NCI-H524 treated with DMSO at 0.1 percent for 48 hours (cell line): ENCODE measurements around the gene MAPRE2.

Experiments
- DNase-seq: peaks from one replicate; lab custom pipeline; 2025; lab: John Stamatoyannopoulos, UW

MAPRE2 gene

DNA sequence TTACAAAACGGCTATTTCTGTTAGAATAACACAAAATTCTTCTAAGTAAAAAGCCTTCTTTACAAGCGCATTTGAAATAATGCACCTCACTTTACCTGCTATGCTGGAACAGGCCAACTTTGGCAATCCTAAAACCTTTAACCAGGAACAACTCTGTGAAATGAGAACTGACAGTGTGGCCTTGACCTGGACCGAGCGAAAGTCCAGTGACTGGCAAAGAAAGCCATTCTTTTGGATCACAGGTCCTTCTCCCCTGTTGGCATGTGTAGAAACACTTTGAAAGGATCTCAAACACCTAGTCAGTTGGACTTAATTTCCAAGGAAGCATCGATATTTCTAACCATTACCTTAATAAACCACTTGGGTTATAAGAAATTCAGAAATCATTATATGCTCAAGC is 21.2 kb downstream of the MAPRE2 start:
- DNase-seq = no peak

DNA sequence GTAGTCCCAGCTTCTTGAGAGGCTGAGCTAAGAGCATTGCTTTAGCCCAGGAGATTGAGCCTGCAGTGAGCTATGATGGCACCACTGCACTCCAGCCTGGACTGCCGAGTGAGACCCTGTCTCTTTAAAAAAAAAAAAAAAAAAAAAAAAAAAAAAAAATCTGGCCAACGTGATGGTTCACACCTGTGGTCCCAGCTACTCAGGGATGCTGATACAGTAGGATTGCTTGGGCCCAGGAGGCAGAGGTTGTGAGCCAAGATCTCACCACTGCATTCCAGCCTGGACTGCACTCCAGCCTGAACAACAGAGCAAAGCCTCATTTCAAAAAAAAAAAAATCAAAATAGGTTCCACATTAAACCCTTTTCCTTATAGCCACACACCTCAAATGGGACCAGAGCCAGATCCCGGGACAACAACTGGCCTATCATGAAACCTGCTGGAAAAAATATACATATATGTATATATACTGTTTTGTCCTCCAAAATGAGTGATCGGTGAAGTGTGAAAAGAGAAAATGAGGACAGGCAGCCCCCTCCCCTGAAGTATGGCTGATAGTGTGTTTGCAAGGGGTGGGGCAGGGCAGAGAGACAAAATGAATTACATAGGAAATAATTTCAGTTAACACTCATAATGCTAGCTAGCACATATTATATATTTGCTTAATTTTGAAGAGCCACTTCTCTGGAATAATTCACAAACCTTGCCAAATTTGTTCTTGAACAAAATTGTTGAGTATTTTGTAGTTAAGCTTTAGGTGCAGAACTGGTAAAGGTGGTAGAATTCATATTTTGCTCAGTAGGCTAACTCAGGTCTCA is 22.9 kb downstream of the MAPRE2 start:
- no peak for DNase-seq

DNA sequence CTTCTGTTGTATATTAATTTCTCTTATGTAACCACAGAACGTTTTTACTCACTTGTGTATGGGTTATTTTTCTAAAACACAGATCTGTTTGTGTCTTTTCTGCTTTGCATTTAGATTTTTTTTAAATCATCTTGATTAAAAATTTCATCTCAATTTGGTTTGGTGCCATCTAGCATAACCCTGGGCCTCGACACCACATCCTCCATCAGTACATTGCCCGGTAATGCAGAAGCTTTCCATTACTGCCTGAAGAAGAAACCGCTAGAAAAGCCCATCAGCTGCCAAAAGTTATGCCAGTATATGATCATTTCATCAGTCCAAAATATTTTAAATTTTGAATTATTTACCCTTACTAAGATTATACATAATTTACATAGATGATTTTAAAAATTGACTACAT is 26.2 kb downstream of the MAPRE2 start:
- DNase-seq = no peak

- DNase-seq = no peak
Measured at GRCh38 chr18:35071819-35072247, 30.6 kb downstream of the MAPRE2 start.

DNA sequence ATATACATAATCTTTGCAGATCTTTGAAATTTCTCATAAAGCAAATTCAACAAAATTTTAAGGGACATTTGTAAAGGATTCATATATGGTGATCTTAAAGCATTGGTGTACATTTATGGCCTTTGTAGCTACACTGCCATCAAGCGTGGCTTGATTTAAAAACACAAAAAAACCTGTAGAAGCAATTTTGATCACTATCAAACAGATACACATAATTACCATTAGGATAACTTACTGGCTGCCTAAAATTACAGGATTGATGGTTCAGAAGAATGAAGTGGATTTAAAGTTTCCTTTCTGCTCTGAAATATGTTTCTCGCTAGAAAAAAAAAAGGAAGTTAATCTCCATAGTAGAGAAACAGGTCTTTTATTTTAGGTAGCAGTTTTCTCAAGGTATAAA is 31.4 kb downstream of the MAPRE2 start:
- no peak for DNase-seq

DNA sequence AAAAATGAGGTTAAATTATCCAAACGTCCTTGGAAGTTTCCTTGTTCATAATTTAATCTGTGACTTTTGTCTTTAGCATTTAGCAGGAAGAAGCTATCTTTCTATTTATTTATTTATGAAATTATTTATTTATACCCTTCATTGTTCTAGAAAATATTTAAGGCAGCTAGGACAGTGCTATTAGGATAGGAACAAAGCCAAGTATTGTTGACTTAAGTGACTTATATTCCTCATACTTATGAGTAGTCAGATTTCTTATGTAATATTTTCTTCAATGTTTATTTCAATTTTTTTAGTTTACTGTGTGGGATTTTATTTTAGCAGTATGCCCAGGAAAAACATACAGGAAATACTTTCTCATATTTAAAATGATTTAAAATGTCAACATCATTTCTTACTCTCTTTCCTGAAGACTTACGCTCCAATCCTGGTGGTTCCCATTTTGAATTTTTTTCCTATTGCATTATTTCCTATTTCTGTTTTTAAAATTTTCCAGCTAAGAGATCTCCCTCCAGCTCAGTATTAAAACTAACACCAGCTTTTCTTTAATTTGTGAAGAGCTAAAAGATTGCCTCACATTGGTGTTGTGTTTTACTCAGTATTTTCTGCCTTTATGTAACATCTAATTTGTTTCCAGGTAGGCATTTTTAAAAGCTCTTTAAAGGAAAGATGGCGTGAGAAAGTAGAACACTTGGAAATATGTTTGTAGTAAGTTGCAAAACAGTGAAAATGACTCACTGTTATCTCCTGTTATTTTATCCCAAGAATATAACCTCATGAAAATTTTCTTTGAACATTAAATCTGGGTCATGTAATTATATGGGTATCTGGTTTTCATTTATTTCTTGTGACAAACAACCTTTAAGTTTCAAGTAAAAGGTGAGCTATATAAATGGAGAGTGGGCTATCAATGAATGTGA is 32.2 kb downstream of the MAPRE2 start:
- DNase-seq = no peak

DNA sequence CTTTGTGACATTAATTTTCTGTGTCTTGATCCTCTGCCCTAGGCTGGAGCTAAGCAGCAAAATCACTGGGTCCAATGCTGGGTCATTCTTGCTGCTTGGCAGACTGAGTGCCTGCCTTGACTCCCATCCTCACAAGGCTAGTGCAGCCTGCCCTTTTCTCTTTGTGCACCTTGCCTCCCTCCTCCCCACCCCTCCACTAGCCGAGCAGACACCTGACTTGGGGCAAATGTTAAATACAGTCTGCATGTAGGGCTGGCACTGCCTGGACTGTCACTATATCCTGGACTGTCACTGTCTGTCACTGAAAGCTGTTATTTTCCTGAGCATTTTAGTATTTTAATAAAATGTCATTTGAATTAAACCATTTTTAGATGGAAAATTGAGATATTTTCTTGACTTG is 33.4 kb downstream of the MAPRE2 start:
- no peak for DNase-seq

DNA sequence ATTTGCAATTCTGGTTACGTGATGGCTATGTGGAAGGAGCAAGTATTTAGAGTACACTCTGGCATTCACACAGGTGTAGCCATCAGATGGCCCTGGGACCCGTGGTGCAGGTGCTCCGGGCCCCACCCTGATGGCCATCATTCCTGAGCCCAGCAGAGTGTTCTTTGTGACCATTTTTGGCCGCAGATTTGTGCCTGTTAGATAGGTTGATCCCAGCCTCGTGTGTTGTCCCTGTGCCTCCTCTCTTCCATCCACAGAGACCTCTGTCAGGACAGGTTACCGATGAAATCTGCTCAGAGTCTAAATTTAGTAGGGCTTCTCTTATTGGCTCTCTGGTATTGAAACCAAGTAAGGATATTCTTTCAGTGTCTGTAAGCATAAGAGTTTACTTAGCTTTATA is 33.9 kb downstream of the MAPRE2 start:
- DNase-seq = no peak

DNA sequence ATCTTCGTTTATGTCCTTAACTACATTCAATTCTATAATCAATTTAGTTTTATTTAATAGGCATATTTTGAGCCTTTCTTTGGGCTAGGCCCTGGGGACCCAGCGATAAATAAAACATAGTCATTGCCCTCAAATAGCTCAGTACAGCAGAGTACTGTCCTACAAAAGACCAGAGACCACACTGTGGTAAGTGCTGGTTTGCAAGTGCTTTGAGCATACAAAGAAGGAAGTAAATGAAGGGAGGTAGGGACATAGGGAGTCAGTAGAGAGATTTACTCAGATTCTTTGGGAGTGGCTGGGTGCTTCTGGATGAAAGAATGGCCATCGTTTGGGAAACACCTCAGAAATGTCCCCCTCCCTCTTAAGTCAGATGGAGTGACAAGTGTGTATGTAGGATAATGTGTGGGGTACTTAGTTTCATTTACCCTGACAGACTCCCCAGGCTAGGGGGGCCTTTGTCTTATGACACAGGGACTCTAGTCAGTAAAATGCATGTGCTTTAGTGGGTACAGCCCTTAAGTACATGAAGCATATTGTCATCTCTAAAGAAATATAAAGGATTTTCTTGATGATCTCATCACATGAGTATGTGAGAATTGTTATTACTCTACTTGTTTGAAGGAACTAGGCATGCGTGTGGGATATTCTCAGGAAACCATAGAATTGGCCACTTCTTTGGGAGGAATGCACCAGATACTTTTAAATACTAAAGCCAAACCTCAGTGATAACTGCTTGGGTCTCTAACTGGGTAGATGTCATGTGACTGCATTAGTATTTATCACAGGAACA is 35.1 kb downstream of the MAPRE2 start:
- DNase-seq = no peak

DNA sequence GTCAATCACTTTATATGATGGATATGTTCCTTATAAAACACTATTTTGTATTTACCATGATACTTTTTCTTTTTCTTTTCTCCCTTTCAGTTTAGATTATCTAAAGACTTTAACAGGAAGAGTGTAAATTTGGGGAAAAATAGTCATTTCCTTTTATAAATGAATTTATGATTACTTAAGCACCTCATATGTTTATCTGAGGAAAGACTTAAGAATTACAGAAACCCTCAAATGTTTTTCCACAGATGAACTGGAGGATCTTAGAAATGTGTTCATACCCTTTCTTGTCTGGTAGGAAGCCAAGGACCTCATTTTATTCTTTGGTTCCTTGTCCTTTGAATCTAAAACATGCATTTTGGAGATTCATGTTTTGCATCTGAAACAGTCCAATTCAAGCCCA is 36.7 kb downstream of the MAPRE2 start:
- no peak for DNase-seq

GRCh38 chr18:35080058-35080457 is 38.8 kb downstream of the MAPRE2 start:
- DNase-seq = no peak

DNA sequence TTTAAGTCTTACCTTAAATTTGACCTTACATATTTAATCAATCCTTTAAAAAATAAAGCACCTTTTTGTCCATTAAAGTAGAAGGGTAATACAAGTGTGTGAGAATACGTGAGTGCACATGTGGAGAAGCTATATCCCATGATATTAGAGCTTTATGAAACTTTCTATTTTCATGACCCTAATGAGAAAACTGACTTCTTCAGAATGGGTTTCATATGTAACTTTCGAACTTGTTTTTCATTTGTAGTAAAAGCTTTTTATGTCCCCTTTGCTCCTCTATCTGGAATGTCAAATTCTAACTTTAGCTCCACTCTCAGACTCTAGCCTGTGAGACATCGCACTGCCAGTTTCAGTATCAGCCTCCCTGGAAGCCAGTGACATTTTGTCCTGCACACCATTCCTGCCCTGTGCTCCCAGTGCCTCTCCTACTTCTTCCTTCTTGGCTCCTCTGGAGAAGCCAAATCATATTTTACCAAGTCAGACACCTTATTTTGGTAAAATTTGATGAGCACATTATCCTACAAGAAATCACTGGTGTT is 42.0 kb downstream of the MAPRE2 start:
- DNase-seq = no peak

GRCh38 chr18:35084494-35085449 is 43.6 kb downstream of the MAPRE2 start:
- DNase-seq = no peak

DNA sequence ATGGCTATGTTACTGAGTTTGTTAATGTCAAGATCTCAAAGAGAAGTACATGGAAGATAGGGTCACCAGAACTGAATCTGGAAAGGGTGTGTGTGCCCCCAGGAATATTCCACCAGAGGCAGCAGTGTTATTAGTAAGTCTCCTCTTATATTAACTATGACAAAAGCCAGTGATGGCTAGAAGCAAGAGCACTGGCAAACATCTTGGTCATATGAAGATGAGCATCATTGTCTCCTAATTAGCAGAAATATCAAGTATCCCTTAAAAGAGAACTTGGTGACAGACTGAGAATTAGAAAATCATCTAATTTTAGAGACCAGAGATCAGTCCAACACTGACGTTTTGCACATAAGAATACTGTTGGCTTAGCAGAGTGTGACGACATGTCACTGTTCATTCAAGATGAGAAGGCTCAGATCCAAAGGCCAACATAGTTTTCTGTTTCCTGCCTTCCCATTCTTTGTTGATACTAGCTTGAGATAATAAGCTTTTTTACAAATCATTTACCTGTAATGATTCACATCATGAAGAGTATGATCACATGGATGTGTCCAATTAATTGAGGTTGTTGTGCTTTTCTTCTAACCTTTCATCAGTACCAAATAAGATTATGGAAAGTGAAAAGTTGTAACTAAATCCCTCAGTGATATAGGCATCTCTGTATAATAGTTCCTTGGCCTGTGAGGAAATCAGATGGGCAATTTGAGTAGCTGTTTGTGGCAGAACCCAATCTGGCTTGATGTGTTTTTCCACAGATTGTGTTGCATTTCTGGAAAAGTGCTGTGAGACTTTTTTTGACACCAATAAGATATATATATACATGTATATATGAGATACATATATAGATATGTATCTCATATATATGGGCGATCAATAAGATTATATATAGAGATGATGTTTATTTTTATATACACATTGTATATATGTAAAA is 44.5 kb downstream of the MAPRE2 start:
- DNase-seq = no peak

DNA sequence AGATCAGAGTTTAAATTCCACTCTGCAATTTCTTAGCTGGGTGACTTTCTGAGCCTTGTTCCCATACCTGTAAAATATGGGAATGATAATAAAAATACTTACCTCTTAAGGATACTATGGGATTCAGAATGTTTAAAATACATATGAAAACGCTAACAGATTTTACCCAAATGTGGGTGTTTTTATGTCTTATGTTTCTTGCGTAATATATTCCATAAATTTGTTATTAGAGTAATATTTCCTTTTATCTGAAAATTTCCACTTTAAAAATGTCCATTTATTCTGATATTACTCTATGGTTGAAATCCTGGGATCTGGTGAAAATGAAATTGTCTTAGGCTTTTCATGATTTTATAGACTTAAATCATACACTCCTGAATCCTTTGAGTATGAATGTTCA is 45.5 kb downstream of the MAPRE2 start:
- no peak for DNase-seq

DNA sequence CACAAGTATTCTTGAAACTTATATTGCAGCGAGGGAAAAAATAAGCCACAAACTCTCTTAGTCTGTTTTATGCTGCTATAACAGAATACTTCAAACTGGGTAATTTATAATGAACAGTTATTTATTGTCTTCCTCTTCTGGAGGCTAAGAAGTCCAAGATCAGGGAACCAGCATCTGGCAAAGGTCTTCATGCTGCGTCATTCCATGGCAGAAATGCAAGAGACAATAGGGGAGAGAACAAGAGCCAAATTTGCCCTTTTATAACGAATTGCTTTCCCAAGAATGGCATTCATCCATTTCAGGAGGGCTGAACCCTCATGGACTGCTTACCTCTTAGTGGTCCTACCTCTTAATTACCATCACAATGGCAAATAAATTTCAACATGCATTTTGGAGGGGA is 46.5 kb downstream of the MAPRE2 start:
- no peak for DNase-seq

DNA sequence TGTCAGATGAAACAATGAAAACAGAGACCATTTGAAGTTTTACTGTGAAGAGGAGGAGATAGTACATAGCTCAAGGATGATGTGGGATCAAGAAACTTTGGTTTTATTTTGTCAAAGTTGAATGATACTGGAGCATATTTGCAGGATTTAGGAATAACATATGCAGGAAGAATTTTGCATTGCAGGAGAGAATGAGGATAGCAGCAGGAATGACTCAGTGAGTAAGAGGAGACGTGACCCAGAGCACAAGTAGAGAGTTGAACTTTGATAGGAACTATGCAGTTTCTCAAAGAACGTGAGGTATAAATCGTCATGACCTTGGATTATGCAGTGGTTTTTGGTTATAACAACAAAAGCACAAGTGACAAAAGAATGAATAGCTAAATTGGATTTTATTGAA is 47.7 kb downstream of the MAPRE2 start:
- DNase-seq = no peak

DNA sequence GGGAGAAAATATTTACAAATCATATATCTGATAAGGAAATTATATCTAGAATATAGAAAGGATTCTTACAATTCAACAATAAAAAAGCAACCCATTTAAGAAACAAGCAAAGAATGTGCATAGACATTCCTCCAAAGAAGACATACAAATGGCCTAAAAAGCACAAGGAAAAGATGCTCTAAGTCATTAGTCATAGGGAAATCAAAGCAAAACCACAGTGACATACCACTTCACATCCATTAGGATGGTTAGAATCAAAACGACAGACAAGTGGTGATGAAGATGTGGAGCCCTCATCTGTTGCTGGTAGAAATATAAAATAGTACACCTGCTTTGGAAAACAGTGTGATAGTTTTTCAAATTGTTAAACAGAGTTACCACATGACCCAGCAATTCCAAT is 48.2 kb downstream of the MAPRE2 start:
- no peak for DNase-seq

DNA sequence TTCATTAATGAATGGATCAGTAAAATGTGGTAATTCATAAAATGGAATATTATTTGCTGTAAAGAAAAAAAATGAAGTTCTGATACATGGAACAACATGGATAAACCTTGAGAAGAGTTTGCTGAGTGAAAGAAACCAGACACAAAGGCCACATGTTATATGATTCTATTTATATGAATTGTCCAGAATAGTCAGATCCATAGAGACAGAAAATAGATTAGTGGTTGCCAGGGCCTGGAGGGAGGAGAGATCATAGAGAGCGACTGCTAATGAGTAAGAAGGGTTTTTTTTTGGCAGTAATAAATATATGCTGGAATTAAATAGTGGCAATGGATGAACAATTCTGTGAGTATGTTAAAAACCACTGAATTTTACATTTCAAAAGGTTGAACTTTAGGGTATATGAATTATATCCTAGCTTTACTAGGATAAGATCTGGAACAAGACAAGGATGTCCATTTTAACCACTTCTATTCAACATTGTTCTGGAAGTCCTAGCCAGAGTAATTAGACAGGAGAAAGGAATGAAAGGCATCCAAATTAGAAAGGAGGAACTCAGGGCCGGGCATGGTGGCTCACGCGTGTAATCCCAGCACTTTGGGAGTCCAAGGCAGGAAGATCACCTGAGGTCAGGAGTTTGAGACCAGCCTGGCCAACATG is 48.8 kb downstream of the MAPRE2 start:
- DNase-seq = no peak
